ENCODE data around the gene MANBA.

GRCh38 chr4:102723511-102723910 lies 37.3 kb downstream of the MANBA start:
- TF ChIP-seq STAT5B (CRISPR knock-in tag; IDR thresholded peaks at IDR 0.05) (no peak), TCF7 (IDR thresholded peaks at IDR 0.05; ENCODE audit: low read depth) (no peak), ZNF18 (CRISPR knock-in tag; IDR thresholded peaks at IDR 0.05; ENCODE audit: insufficient replicate concordance) (no peak), MEIS2 (CRISPR knock-in tag; IDR thresholded peaks at IDR 0.05) (no peak), POLR2A (IDR thresholded peaks at IDR 0.05; ENCODE audit: insufficient read depth in 1 of 2, low read depth in 2 of 2, low read length in 2 of 2) (no peak), POLR2AphosphoS5 (IDR thresholded peaks at IDR 0.05; ENCODE audit: low read depth, low read length) (no peak), HDAC1 (CRISPR knock-in tag; IDR thresholded peaks at IDR 0.05) (no peak), HDAC6 (IDR thresholded peaks at IDR 0.05; ENCODE audit: low read depth, low read length) (no peak), KLF9 (CRISPR knock-in tag; IDR thresholded peaks at IDR 0.05; ENCODE audit: low read depth) (no peak), ZFP91 (CRISPR knock-in tag; IDR thresholded peaks at IDR 0.05; ENCODE audit: borderline replicate concordance) (no peak), ZHX1 (CRISPR knock-in tag; IDR thresholded peaks at IDR 0.05; ENCODE audit: low read depth) (no peak)
